HCT116 (cell line): Measurements from ENCODE around the gene FRAT2. TPM values are rescaled to one million over a fixed set of nuclear protein-coding genes. Genes with fewer than 3 reads are reported as not detected.

Source experiments
- total RNA-seq: library from RNA; stranded (reverse); gene quantifications from one replicate; pipeline ENCODE4 v1.2.1, GENCODE V29; 2021; ENCODE audit not compliant: unreplicated experiment

Gene FRAT2
- total RNA-seq, 1 experiment from 2014 or later = 10.7 TPM

Other genes with a start within 250 kb of the FRAT2 start
- 0.42 TPM for gene SLIT1, start 148.8 kb downstream of the FRAT2 start, total RNA-seq
- gene ARHGAP19, start 42.1 kb downstream of the FRAT2 start, total RNA-seq = 36.8 TPM
- 1.7 TPM for gene FRAT1, start 15.5 kb downstream of the FRAT2 start, total RNA-seq
- gene RRP12, start 66.6 kb upstream of the FRAT2 start, total RNA-seq = 67.0 TPM
- 497 TPM for gene PGAM1, start 91.5 kb upstream of the FRAT2 start, total RNA-seq
- 38.9 TPM for gene EXOSC1, start 111.3 kb upstream of the FRAT2 start, total RNA-seq
- 34.0 TPM for gene ZDHHC16, start 111.4 kb upstream of the FRAT2 start, total RNA-seq
- 101 TPM for gene MMS19, start 163.7 kb upstream of the FRAT2 start, total RNA-seq
- 12.8 TPM for gene UBTD1, start 164.2 kb upstream of the FRAT2 start, total RNA-seq
- 0.15 TPM for gene ANKRD2, start 238.1 kb upstream of the FRAT2 start, total RNA-seq
- 1.6 TPM for gene HOGA1, start 249.7 kb upstream of the FRAT2 start, total RNA-seq